PC-3 (cell line): ENCODE results near the gene GNB1.

Experiments
- CTCF ChIP-seq: fragments of 300-600 bp; sonication (generic); conservative IDR thresholded peaks from 2 replicates; pipeline ENCODE4 v1.5.1; 2017; ENCODE audit warnings: antibody characterized with exemption, low read depth, mild to moderate bottlenecking, low read length
- EZH2 ChIP-seq: fragments of 300-600 bp; sonication (generic); IDR thresholded peaks from one replicate; pipeline ENCODE4 v1.6.1; 2017; ENCODE audit warnings: antibody characterized with exemption, mild to moderate bottlenecking, low read length; ENCODE audit not compliant: unreplicated experiment

DNA sequence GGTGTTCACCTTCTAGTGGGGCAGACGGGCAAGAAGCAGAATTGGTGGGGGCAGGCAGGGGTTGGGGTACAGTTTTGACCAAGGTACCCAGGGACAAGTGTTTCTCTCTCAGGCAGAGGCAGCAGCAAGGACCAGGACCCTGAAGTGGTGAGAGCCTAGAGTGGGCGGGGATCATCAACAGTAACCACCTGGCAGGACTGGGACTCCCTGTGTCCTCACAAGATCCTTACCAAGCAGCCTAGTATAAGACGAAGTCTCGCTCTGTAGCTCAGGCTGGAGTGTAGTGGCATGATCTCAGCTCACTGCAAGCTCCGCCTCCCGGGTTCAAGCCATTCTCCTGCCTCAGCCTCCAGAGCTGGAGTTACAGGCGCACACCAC lies 109.4 kb downstream of the GNB1 start:
- no peak for TF ChIP-seq EZH2
- TF ChIP-seq CTCF: no peak
